Fibroblast of lung (primary cell): ENCODE measurements around the gene LIG1. TPM values are rescaled to one million over a fixed set of nuclear protein-coding genes. Genes with fewer than 3 reads are reported as not detected.

Source experiments
- DNase-seq, 2 donors: peaks; one replicate each; pipeline versions ENCODE4 v3.0.0 to v3.0.0-alpha.2; 2010; ENCODE audit warnings: low read depth in 2 of 2
- H2AFZ ChIP-seq: 2 replicates; pipeline ENCODE4 v1.5.1; 2012; ENCODE audit warnings: low read length, control low read depth, inconsistent platforms
- H3K27ac ChIP-seq: 2 replicates; pipeline ENCODE4 v1.5.1; 2011; ENCODE audit warnings: low read length, control low read depth; ENCODE audit not compliant: insufficient read depth
- H3K27me3 ChIP-seq: 2 replicates; pipeline ENCODE4 v1.5.1; 2011; ENCODE audit warnings: mild to moderate bottlenecking, low read length; ENCODE audit not compliant: control insufficient read depth, insufficient read depth
- H3K36me3 ChIP-seq: 2 replicates; pipeline ENCODE4 v1.5.1; 2011; ENCODE audit warnings: low read length; ENCODE audit not compliant: control insufficient read depth, insufficient read depth
- H3K4me1 ChIP-seq: 2 replicates; pipeline ENCODE4 v1.5.1; 2011; ENCODE audit warnings: low read length; ENCODE audit not compliant: control insufficient read depth, insufficient read depth; ENCODE audit errors: extremely low read depth
- H3K4me2 ChIP-seq: 2 replicates; pipeline ENCODE4 v1.5.1; 2011; ENCODE audit warnings: low read length, control low read depth; ENCODE audit not compliant: insufficient read depth; ENCODE audit errors: extremely low read depth
- H3K4me3 ChIP-seq, 4 experiments: fragments of 200-600 bp in 1 of 4; sonication (generic) in 1 of 4; replicated peaks in 1 of 4; 2 replicates each; pipeline ENCODE4 v1.5.1; 2011 to 2016; ENCODE audit warnings: low read length in 4 of 4, low read depth in 3 of 4, mild to moderate bottlenecking in 3 of 4, control low read depth in 2 of 4, inconsistent platforms in 1 of 4, mixed read lengths in 1 of 4; ENCODE audit not compliant: insufficient read depth in 1 of 4; ENCODE audit errors: control extremely low read depth in 1 of 4
- H3K79me2 ChIP-seq: 2 replicates; pipeline ENCODE4 v1.5.1; 2012; ENCODE audit warnings: mild to moderate bottlenecking, low read length, inconsistent platforms; ENCODE audit not compliant: control insufficient read depth, insufficient read depth
- H3K9ac ChIP-seq: 2 replicates; pipeline ENCODE4 v1.5.1; 2011; ENCODE audit warnings: mild to moderate bottlenecking, low read length, control low read depth; ENCODE audit not compliant: insufficient read depth
- H3K9me3 ChIP-seq: 2 replicates; pipeline ENCODE4 v1.5.1; 2012; ENCODE audit warnings: low read depth, low read length; ENCODE audit not compliant: control insufficient read depth, insufficient read depth
- H4K20me1 ChIP-seq: 2 replicates; pipeline ENCODE4 v1.5.1; 2011; ENCODE audit warnings: low read length; ENCODE audit not compliant: control insufficient read depth, insufficient read depth; ENCODE audit errors: extremely low read depth
- CTCF ChIP-seq, 2 donors: IDR thresholded peaks in 1 of 2; conservative IDR thresholded peaks in 1 of 2; 1 replicate in 1 of 2; 2 replicates in 1 of 2; pipeline ENCODE4 v1.5.1; 2011 to 2012; ENCODE audit warnings: low read length in 2 of 2, control low read depth in 1 of 2, inconsistent platforms in 1 of 2, low read depth in 1 of 2, mild to moderate bottlenecking in 1 of 2
- EZH2 ChIP-seq: IDR thresholded peaks from 2 replicates; pipeline ENCODE4 v1.5.1; 2012; ENCODE audit warnings: low read length, control low read depth, mild to moderate bottlenecking; ENCODE audit errors: missing control alignments
- polyA plus RNA-seq, 2 donors: library from polyadenylated mRNA; depleted of rRNA in 1 of 2; stranded (reverse) in 1 of 2; unstranded in 1 of 2; fragments of >200 nt; gene quantifications; 2 replicates each; pipeline ENCODE4 v1.2.1, GENCODE V29; 2011 to 2012; ENCODE audit warnings: missing spikeins in 1 of 2
- total RNA-seq: library from RNA; depleted of rRNA; stranded (reverse); fragments of >200 nt; gene quantifications from 2 replicates; pipeline ENCODE4 v1.2.1, GENCODE V29; 2014

The LIG1 gene
- total and polyA plus RNA-seq, 2 donors (not counting 1 experiment from before 2014, with no cell fraction given), result 10.6 TPM

- Histone ChIP-seq H3K4me3 (no peak overlapping the region), H3K27me3 (no peaks in the 10 kb centered on the region)
Observed at GRCh38 chr19:48158210-48158790, 11.8 kb downstream of the LIG1 start.

GRCh38 chr19:48154003-48154402 is 16.1 kb downstream of the LIG1 start:
- Histone ChIP-seq H3K4me2 (no peak overlapping the region), H4K20me1 (no peaks in the 10 kb centered on the region), H3K9ac (no peak overlapping the region), H2AFZ (peak overlapping the region; percentile 5), H3K4me1 (no peaks in the 10 kb centered on the region), H3K9me3 (no peaks in the 10 kb centered on the region), H3K4me3 (no peak overlapping the region), H3K79me2 (no peaks in the 10 kb centered on the region), H3K36me3 (peaks cover 2% of the 10 kb centered on the region), H3K27me3 (no peaks in the 10 kb centered on the region), H3K27ac (no peak overlapping the region)
- DNase-seq, result no peak
- no peak for TF ChIP-seq CTCF (conservative IDR thresholded peaks at IDR 0.05 in 1 of 2, IDR thresholded peaks at IDR 0.05 in 1 of 2; ENCODE audit: low read depth in 1 of 2, low read length in 2 of 2)
- TF ChIP-seq EZH2, result no peak

More at GRCh38 chr19:48158210-48158790, 11.8 kb downstream of the LIG1 start:
- H3K4me2 ChIP-seq, result no peak overlapping the region
- DNase-seq, result no peak
- no peak overlapping the region for H3K9ac ChIP-seq
- H3K36me3 ChIP-seq, result no peaks in the 10 kb centered on the region
- no peak for TF ChIP-seq CTCF (conservative IDR thresholded peaks at IDR 0.05 in 1 of 2, IDR thresholded peaks at IDR 0.05 in 1 of 2; ENCODE audit: low read depth in 1 of 2, low read length in 2 of 2)
- no peak for TF ChIP-seq EZH2
- no peaks in the 10 kb centered on the region for H3K4me1 ChIP-seq
- no peak overlapping the region for H3K27ac ChIP-seq
- no peak overlapping the region for H2AFZ ChIP-seq
- no peaks in the 10 kb centered on the region for H3K9me3 ChIP-seq
- H3K79me2 ChIP-seq, result no peaks in the 10 kb centered on the region
- no peaks in the 10 kb centered on the region for H4K20me1 ChIP-seq

- no peak overlapping the region for H3K9ac ChIP-seq
- H3K9me3 ChIP-seq, result no peaks in the 10 kb centered on the region
- no peaks in the 10 kb centered on the region for H3K27me3 ChIP-seq
- H3K4me1 ChIP-seq, result no peaks in the 10 kb centered on the region
- DNase-seq, result peak; percentile 30 to 69
- H3K79me2 ChIP-seq, result no peaks in the 10 kb centered on the region
- no peak overlapping the region for H2AFZ ChIP-seq
- H3K4me3 ChIP-seq, result no peak overlapping the region
- no peak overlapping the region for H3K27ac ChIP-seq
- peaks cover 4% of the 10 kb centered on the region for H3K36me3 ChIP-seq
- H4K20me1 ChIP-seq, result no peaks in the 10 kb centered on the region
- TF ChIP-seq CTCF (conservative IDR thresholded peaks at IDR 0.05 in 1 of 2, IDR thresholded peaks at IDR 0.05 in 1 of 2; ENCODE audit: low read depth in 1 of 2, low read length in 2 of 2), result peak; percentile 60 to 81
- no peak for TF ChIP-seq EZH2
- H3K4me2 ChIP-seq, result no peak overlapping the region
Observed at GRCh38 chr19:48152551-48152950, 17.6 kb downstream of the LIG1 start.
